ENCODE results near the gene MCU.

DNA sequence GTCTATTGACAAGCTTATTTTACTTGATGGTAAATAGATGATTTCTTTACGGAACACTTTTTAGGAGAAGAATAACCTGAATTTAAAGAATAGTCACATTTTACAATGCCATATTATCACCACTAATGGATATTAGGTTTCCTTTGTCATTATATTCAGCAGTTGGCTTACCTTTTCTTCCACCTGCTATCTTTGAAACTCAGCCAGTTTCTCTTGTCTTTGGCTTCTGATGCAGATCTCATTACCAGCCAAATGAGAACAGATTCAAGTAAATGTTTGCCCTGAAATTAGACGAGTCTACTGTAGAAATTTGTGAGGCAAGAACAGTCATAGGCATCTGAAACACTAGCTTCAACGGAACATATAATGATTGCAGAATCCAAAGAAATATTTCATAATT lies 116.1 kb downstream of the MCU start:
- TF ChIP-seq, protein P1, sequence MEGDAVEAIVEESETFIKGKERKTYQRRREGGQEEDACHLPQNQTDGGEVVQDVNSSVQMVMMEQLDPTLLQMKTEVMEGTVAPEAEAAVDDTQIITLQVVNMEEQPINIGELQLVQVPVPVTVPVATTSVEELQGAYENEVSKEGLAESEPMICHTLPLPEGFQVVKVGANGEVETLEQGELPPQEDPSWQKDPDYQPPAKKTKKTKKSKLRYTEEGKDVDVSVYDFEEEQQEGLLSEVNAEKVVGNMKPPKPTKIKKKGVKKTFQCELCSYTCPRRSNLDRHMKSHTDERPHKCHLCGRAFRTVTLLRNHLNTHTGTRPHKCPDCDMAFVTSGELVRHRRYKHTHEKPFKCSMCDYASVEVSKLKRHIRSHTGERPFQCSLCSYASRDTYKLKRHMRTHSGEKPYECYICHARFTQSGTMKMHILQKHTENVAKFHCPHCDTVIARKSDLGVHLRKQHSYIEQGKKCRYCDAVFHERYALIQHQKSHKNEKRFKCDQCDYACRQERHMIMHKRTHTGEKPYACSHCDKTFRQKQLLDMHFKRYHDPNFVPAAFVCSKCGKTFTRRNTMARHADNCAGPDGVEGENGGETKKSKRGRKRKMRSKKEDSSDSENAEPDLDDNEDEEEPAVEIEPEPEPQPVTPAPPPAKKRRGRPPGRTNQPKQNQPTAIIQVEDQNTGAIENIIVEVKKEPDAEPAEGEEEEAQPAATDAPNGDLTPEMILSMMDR (IDR thresholded peaks at IDR 0.05; ENCODE audit: insufficient read depth, low read depth, low read length), result no peak
- no peak for TF ChIP-seq EZH2 (IDR thresholded peaks at IDR 0.05; ENCODE audit: insufficient read depth, low read length)
